K562 (cell line): ENCODE data around the gene NEU1. TPM values are rescaled to one million over a fixed set of nuclear protein-coding genes. Genes with fewer than 3 reads are reported as not detected.

Experiments
- CBX5 ChIP-seq: IDR thresholded peaks from 2 replicates; pipeline ENCODE4 v1.6.1; 2014; ENCODE audit warnings: low read depth, borderline replicate concordance
- COPS2 ChIP-seq: fragments of 450-650 bp; conservative IDR thresholded peaks from 2 replicates; pipeline ENCODE4 v1.6.1; 2016; ENCODE audit warnings: mild to moderate bottlenecking, moderate library complexity
- CREBBP ChIP-seq: IDR thresholded peaks from one replicate; pipeline ENCODE4 v1.6.1; 2012; ENCODE audit warnings: low read depth, mild to moderate bottlenecking, control low read depth, inconsistent platforms, low read length
- CREM ChIP-seq: IDR thresholded peaks from 2 replicates; pipeline ENCODE4 v1.6.1; 2014; ENCODE audit warnings: antibody characterized with exemption, low read depth
- CTBP1 ChIP-seq: fragments of 450-650 bp; IDR thresholded peaks from 2 replicates; pipeline ENCODE4 v1.6.1; 2016; ENCODE audit warnings: borderline replicate concordance
- DMBX1 ChIP-seq: fragments of 250-450 bp; sonication (Bioruptor Pico); IDR thresholded peaks from 2 replicates; pipeline ENCODE4 v1.8.0; 2022; ENCODE audit warnings: inconsistent platforms, mild to moderate bottlenecking, moderate library complexity, borderline replicate concordance
- ETS2 ChIP-seq: IDR thresholded peaks from 2 replicates; pipeline ENCODE4 v1.6.1; 2016; ENCODE audit warnings: borderline replicate concordance, missing genetic modification characterization, mild to moderate bottlenecking, moderate library complexity, missing compliant biosample characterization; ENCODE audit not compliant: poor library complexity, severe bottlenecking
- GTF2E2 ChIP-seq: fragments of 200-800 bp; sonication (Bioruptor generic); IDR thresholded peaks from 2 replicates; pipeline ENCODE4 v1.6.1; 2016; ENCODE audit warnings: missing genetic modification characterization, missing compliant biosample characterization
- HEY1 ChIP-seq: fragments of 250-450 bp; sonication (Bioruptor Pico); IDR thresholded peaks from 2 replicates; pipeline ENCODE4 v1.5.0; 2020; ENCODE audit warnings: mild to moderate bottlenecking, moderate library complexity, borderline replicate concordance
- KLF16 ChIP-seq: IDR thresholded peaks from 2 replicates; pipeline ENCODE4 v1.6.1; 2016; ENCODE audit warnings: antibody characterized with exemption
- LEF1 ChIP-seq: fragments of 450-650 bp; IDR thresholded peaks from 2 replicates; pipeline ENCODE4 v1.6.1; 2016; ENCODE audit warnings: mild to moderate bottlenecking
- MCM7 ChIP-seq, 2 experiments: fragments of 450-650 bp; IDR thresholded peaks; 2 replicates each; pipeline ENCODE4 v1.6.1; 2016 to 2018
- NR3C1 ChIP-seq: sonication (generic); formaldehyde crosslinking; IDR thresholded peaks from 2 replicates; pipeline ENCODE4 v1.8.1; 2022; ENCODE audit warnings: missing genetic modification reagents
- PHTF2 ChIP-seq: fragments of 250-450 bp; sonication (Bioruptor Pico); IDR thresholded peaks from 2 replicates; pipeline ENCODE4 v1.5.0; 2021; ENCODE audit warnings: mild to moderate bottlenecking
- PYGO2 ChIP-seq: fragments of 450-650 bp; IDR thresholded peaks from 2 replicates; pipeline ENCODE4 v1.6.1; 2016; ENCODE audit warnings: mild to moderate bottlenecking, missing genetic modification characterization, moderate library complexity, missing compliant biosample characterization
- SMARCC2 ChIP-seq: fragments of 450-650 bp; IDR thresholded peaks from 2 replicates; pipeline ENCODE4 v1.6.1; 2017; ENCODE audit warnings: antibody characterized with exemption, moderate library complexity, mild to moderate bottlenecking, low read depth
- SP1 ChIP-seq: sonication (generic); formaldehyde crosslinking; IDR thresholded peaks from 2 replicates; pipeline ENCODE4 v1.8.1; 2022; ENCODE audit warnings: mild to moderate bottlenecking, missing genetic modification reagents
- TCFL5 ChIP-seq: fragments of 250-450 bp; sonication (Bioruptor Pico); conservative IDR thresholded peaks from 2 replicates; pipeline ENCODE4 v1.6.1; 2021; ENCODE audit warnings: mild to moderate bottlenecking, moderate library complexity, matching md5 sums
- ZBTB43 ChIP-seq: sonication (generic); formaldehyde crosslinking; IDR thresholded peaks from 2 replicates; pipeline ENCODE4 v1.8.0; 2023; ENCODE audit warnings: mild to moderate bottlenecking, missing genetic modification reagents
- ZNF174 ChIP-seq: fragments of 250-450 bp; sonication (Bioruptor Pico); IDR thresholded peaks from 2 replicates; pipeline ENCODE4 v1.4.0; 2020; ENCODE audit warnings: mild to moderate bottlenecking
- ZNF347 ChIP-seq: fragments of 450-650 bp; formaldehyde crosslinking; IDR thresholded peaks from 2 replicates; pipeline ENCODE4 v1.4.0; 2020; ENCODE audit warnings: low read depth, mild to moderate bottlenecking, moderate library complexity
- ZNF668 ChIP-seq: fragments of 250-450 bp; sonication (Bioruptor Pico); IDR thresholded peaks from 2 replicates; pipeline ENCODE4 v1.8.0; 2022; ENCODE audit warnings: mild to moderate bottlenecking, inconsistent platforms
- polyA plus RNA-seq, 8 experiments: library from polyadenylated mRNA; depleted of rRNA in 4 of 8; stranded (reverse) in 5 of 8; unstranded in 3 of 8; fragments of >200 nt; fragmentation: Nextera tagmentation in 2 of 8; fragmentation: Illumina TruSeq in 1 of 8; extraction: Ambion mirVana in 2 of 8; extraction: Trizol in 1 of 8; gene quantifications; 2 replicates each; pipeline versions ENCODE4 v1.2.1 to v1.2.3, GENCODE V29; 2011 to 2014; ENCODE audit warnings: inconsistent platforms in 1 of 8, missing spikeins in 1 of 8
- total RNA-seq, 7 experiments: library from RNA; depleted of rRNA in 6 of 7; stranded (reverse); fragments of >200 nt in 6 of 7; fragmentation: Illumina TruSeq in 2 of 7; extraction: Trizol in 2 of 7; gene quantifications; 2 replicates each; pipeline versions ENCODE4 v1.2.1 to v1.2.3, GENCODE V29; 2011 to 2021; ENCODE audit warnings: low replicate concordance in 1 of 7
- TF ChIP-seq, protein P1 (sequence below): sonication (generic); formaldehyde crosslinking; IDR thresholded peaks from 2 replicates; pipeline ENCODE4 v1.8.0; 2023; ENCODE audit warnings: missing genetic modification reagents, mild to moderate bottlenecking, borderline replicate concordance

The NEU1 gene
- total and polyA plus RNA-seq, 9 of the 15 experiments (the other 6 are each of a cell fraction or from before 2014, with no cell fraction given), result 14.8 to 67.8 (median 51.0) TPM

GRCh38 chr6:31834367-31835250, 28.0 kb downstream of the NEU1 start (continued):
- TF ChIP-seq DMBX1 (CRISPR knock-in tag) (peak; percentile 97), CBX5 (no peak), PHTF2 (CRISPR knock-in tag) (peak; percentile 50; the same call in 1 of the 2 replicates), ZNF347 (no peak; the same call in 1 of the 2 replicates), SP1 (CRISPR knock-in tag) (peak; percentile 95), ZNF668 (no peak; the same call in none of the 2 replicates), CTBP1 (peak; percentile 61), HEY1 (peak; percentile 79; the same call in 1 of the 2 replicates), NR3C1 (CRISPR knock-in tag) (no peak), ZBTB43 (CRISPR knock-in tag) (0 out of 2 replicates have a peak, but pooled peaks have one; percentile 12), LEF1 (peak; percentile 96), KLF16 (peak; percentile 100), CREBBP (no peak), GTF2E2 (peak; percentile 100), COPS2 (no peak), PYGO2 (peak; percentile 87), TCFL5 (no peak), ZNF174 (CRISPR knock-in tag) (peak; percentile 85; the same call in 1 of the 2 replicates), MCM7 (IDR thresholded peaks at IDR 0.05) (no peak), ETS2 (tag) (no peak), SMARCC2 (peak; percentile 64), CREM (peak; percentile 58)
- TF ChIP-seq, protein P1, sequence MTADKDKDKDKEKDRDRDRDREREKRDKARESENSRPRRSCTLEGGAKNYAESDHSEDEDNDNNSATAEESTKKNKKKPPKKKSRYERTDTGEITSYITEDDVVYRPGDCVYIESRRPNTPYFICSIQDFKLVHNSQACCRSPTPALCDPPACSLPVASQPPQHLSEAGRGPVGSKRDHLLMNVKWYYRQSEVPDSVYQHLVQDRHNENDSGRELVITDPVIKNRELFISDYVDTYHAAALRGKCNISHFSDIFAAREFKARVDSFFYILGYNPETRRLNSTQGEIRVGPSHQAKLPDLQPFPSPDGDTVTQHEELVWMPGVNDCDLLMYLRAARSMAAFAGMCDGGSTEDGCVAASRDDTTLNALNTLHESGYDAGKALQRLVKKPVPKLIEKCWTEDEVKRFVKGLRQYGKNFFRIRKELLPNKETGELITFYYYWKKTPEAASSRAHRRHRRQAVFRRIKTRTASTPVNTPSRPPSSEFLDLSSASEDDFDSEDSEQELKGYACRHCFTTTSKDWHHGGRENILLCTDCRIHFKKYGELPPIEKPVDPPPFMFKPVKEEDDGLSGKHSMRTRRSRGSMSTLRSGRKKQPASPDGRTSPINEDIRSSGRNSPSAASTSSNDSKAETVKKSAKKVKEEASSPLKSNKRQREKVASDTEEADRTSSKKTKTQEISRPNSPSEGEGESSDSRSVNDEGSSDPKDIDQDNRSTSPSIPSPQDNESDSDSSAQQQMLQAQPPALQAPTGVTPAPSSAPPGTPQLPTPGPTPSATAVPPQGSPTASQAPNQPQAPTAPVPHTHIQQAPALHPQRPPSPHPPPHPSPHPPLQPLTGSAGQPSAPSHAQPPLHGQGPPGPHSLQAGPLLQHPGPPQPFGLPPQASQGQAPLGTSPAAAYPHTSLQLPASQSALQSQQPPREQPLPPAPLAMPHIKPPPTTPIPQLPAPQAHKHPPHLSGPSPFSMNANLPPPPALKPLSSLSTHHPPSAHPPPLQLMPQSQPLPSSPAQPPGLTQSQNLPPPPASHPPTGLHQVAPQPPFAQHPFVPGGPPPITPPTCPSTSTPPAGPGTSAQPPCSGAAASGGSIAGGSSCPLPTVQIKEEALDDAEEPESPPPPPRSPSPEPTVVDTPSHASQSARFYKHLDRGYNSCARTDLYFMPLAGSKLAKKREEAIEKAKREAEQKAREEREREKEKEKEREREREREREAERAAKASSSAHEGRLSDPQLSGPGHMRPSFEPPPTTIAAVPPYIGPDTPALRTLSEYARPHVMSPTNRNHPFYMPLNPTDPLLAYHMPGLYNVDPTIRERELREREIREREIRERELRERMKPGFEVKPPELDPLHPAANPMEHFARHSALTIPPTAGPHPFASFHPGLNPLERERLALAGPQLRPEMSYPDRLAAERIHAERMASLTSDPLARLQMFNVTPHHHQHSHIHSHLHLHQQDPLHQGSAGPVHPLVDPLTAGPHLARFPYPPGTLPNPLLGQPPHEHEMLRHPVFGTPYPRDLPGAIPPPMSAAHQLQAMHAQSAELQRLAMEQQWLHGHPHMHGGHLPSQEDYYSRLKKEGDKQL, result peak; percentile 47; the same call in 1 of the 2 replicates
